Testis (tissue), 3 donors: ENCODE results near the gene FOXK1. TPM values are rescaled to one million over a fixed set of nuclear protein-coding genes. Genes with fewer than 3 reads are reported as not detected.

Source experiments
- DNase-seq: peaks from one replicate; pipeline ENCODE4 v3.0.0-alpha.2; 2019
- H3K27ac ChIP-seq, 2 donors: fragments of 200-600 bp; sonication (generic); one replicate each; pipeline ENCODE4 v1.5.1; 2019
- H3K27me3 ChIP-seq: fragments of 200-600 bp; sonication (generic); one replicate; pipeline ENCODE4 v1.5.1; 2019
- H3K36me3 ChIP-seq: fragments of 200-600 bp; sonication (generic); one replicate; pipeline ENCODE4 v1.5.1; 2017; ENCODE audit warnings: low read depth; ENCODE audit errors: missing control alignments
- H3K4me1 ChIP-seq: fragments of 200-600 bp; sonication (generic); one replicate; pipeline ENCODE4 v1.5.1; 2019
- H3K4me3 ChIP-seq, 2 donors: fragments of 200-600 bp; sonication (generic); one replicate each; pipeline ENCODE4 v1.5.1; 2017 to 2019
- H3K9me3 ChIP-seq: fragments of 200-600 bp; sonication (generic); one replicate; pipeline ENCODE4 v1.5.1; 2017
- CTCF ChIP-seq, 3 experiments: fragments of 450-650 bp in 2 of 3; fragments of 200-600 bp in 1 of 3; sonication (generic) in 1 of 3; IDR thresholded peaks; one replicate each; pipeline ENCODE4 v1.5.1; 2016 to 2019; ENCODE audit warnings: antibody characterized with exemption in 3 of 3, mild to moderate bottlenecking in 2 of 3, moderate library complexity in 1 of 3
- POLR2A ChIP-seq: fragments of 450-650 bp; IDR thresholded peaks from one replicate; pipeline ENCODE4 v1.6.1; 2017; ENCODE audit warnings: antibody characterized with exemption, mild to moderate bottlenecking, moderate library complexity
- WGBS, 2 donors: methylation state at CpG; one replicate each; pipeline ENCODE4 v1.1.5; 2018; 5-methylcytosine and 5-hydroxymethylcytosine counted together
- intact Hi-C: fragments of 100-400 bp; cut with DNase I; formaldehyde crosslinking; loops from one replicate; pipeline ENCODE4 v1.15.1; 2023; ENCODE audit warnings: low total_unique reads
- polyA plus RNA-seq: library from polyadenylated mRNA; stranded (reverse); fragments of 350-450 nt; fragmentation: Illumina TruSeq; extraction: RNeasy Lipid Tissue Mini Kit (QIAGEN cat#74804); gene quantifications from one replicate; pipeline ENCODE4 v1.2.3, GENCODE V29; 2014; ENCODE audit warnings: low read depth, low replicate concordance; ENCODE audit not compliant: insufficient read depth
- total RNA-seq, 2 donors: library from RNA; depleted of rRNA; stranded (reverse); fragments of >200 nt; gene quantifications; one replicate each; pipeline ENCODE4 v1.2.3, GENCODE V29; 2016

The FOXK1 gene
- total and polyA plus RNA-seq, 3 donors from 2014 or later = 21.9 to 65.2 (median 56.7) TPM

DNA sequence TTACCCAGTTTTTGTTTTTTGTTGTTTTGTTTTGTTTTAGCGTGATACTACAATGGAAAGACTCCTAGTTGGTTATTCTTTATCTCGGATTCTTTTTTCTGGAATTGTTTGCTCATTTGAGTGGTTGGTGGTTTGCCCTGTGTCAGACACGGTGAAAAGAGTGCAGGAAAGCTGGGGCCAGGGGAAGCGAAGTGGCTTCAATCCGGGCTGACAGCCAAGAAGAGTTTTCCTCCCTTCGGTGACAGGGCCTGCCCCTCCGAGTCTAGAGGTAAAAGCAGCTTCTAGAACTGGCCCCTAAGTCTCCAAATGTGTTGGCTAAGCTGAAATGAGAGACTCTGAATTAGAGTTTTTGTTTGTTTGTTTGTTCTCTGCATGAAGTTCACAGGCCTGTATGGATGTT is 87.7 kb downstream of the FOXK1 start:
- no peaks in the 10 kb centered on the region for H3K27me3 ChIP-seq
- peaks cover 5% of the 10 kb centered on the region for H3K4me1 ChIP-seq
- intact Hi-C loops = no loop called here
- H3K27ac ChIP-seq = no peak overlapping the region
- 44 to 53% methylated on average over 7 of the region's 7 CpGs for WGBS, 2 donors
- H3K4me3 ChIP-seq = no peak overlapping the region
- TF ChIP-seq CTCF (IDR thresholded peaks at IDR 0.05) = no peak
- TF ChIP-seq POLR2A = no peak
- DNase-seq = no peak
- H3K9me3 ChIP-seq = no peaks in the 10 kb centered on the region
- no peaks in the 10 kb centered on the region for H3K36me3 ChIP-seq

- Histone ChIP-seq H3K4me1 (peaks cover 7% of the 10 kb centered on the region), H3K36me3 (no peaks in the 10 kb centered on the region), H3K4me3 (no peak overlapping the region), H3K27me3 (no peaks in the 10 kb centered on the region), H3K9me3 (no peaks in the 10 kb centered on the region), H3K27ac (no peak overlapping the region)
- DNase-seq = no peak
- WGBS, 2 donors = 78 to 84% methylated on average over 9 of the region's 9 CpGs
- intact Hi-C loops = no loop called here
- TF ChIP-seq POLR2A (no peak), CTCF (IDR thresholded peaks at IDR 0.05) (no peak)
Observed at GRCh38 chr7:4770886-4771285, 88.8 kb downstream of the FOXK1 start.

GRCh38 chr7:4771737-4772136 is 89.6 kb downstream of the FOXK1 start:
- Histone ChIP-seq H3K27ac (no peak overlapping the region), H3K4me1 (peaks cover 13% of the 10 kb centered on the region)

GRCh38 chr7:4772306-4772705 is 90.2 kb downstream of the FOXK1 start:
- no peaks in the 10 kb centered on the region for H3K36me3 ChIP-seq
- H3K4me1 ChIP-seq = peaks cover 19% of the 10 kb centered on the region
- H3K27me3 ChIP-seq = no peaks in the 10 kb centered on the region
- no peak overlapping the region for H3K27ac ChIP-seq
- WGBS, 2 donors = 97 to 98% methylated on average over 6 of the region's 6 CpGs
- no peaks in the 10 kb centered on the region for H3K9me3 ChIP-seq
- H3K4me3 ChIP-seq = no peak overlapping the region
- DNase-seq = no peak
- TF ChIP-seq CTCF (IDR thresholded peaks at IDR 0.05) (no peak), POLR2A (no peak)
- intact Hi-C loops = no loop called here

More at GRCh38 chr7:4771737-4772136, 89.6 kb downstream of the FOXK1 start:
- TF ChIP-seq CTCF (IDR thresholded peaks at IDR 0.05) = no peak
- no peak for TF ChIP-seq POLR2A
- Histone ChIP-seq H3K9me3 (no peaks in the 10 kb centered on the region), H3K36me3 (no peaks in the 10 kb centered on the region), H3K27me3 (no peaks in the 10 kb centered on the region), H3K4me3 (no peak overlapping the region)
- intact Hi-C loops = no loop called here
- no peak for DNase-seq
- 89% methylated on average over 9 of the region's 9 CpGs; no CpG with 5 or more reads in 1 of the 2 donors for WGBS, 2 donors

DNA sequence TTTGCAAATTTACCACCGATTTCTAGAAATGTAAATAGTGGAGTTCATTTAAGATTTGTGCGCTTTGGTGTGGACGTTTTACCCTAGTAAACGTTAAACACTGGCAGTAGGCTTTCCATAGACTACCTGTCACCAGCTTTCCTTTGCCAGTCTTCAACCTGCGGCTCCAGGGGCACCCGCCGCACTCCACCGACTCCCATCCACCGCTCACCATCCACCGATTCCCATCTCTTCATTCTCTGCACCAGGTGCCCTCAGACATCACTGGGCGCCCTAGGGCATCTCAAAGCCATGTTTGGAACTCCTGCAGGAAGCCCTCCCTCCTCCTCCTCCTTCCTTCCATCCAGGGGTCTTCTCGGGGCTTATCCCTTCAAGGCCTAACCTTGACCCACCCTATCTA is 91.9 kb downstream of the FOXK1 start:
- 62 to 64% methylated on average over 12 of the region's 12 CpGs for WGBS, 2 donors
- H3K9me3 ChIP-seq = no peaks in the 10 kb centered on the region
- intact Hi-C loops = no loop called here
- H3K36me3 ChIP-seq = no peaks in the 10 kb centered on the region
- H3K27ac ChIP-seq = no peak overlapping the region
- DNase-seq = no peak
- H3K4me1 ChIP-seq = peaks cover 27% of the 10 kb centered on the region
- no peak for TF ChIP-seq POLR2A
- no peak for TF ChIP-seq CTCF (IDR thresholded peaks at IDR 0.05)
- H3K27me3 ChIP-seq = no peaks in the 10 kb centered on the region
- no peak overlapping the region for H3K4me3 ChIP-seq
